Measurements from ENCODE around the gene UBE2G1. TPM values are rescaled to one million over a fixed set of nuclear protein-coding genes. Genes with fewer than 3 reads are reported as not detected.
A peak's percentile ranks its signal among the peaks of the same experiment; 100 is the strongest.

UBE2G1 gene
- total and polyA plus RNA-seq, 10 of the 15 experiments (the other 5 are each of a cell fraction or from before 2014, with no cell fraction given) = 24.4 to 139 (median 77.4) TPM

DNA sequence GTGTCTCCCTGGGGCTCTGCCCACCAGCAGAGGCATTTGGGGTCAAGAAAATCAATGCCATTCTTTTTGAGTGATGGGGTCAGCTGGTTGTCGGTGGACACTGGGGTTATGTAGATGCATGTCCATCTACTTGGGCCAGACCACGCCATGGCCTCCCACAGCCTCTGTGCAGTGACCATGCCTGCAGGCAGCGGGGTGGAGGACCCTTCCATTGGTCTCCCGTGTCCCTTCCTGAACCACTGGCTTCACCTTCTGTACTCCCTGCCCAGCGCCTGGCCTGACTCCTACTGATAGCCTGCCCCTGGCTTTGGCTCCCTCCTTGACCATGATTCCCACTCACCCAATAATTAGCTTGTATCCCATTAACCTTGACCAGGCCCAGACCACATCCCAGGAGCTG is 39.2 kb upstream of the UBE2G1 start:
- in situ Hi-C loops (cut with MboI) = no loop called here
- no TSS peak for BruUV-seq (replicated peaks)
- 91% methylated on average over 4 of the region's 5 CpGs for WGBS (ENCODE audit: insufficient coverage, insufficient replicate concordance, low lambda C conversion rate, missing lambda C conversion rate)
- TF ChIP-seq SP1 (IDR thresholded peaks at IDR 0.05; ENCODE audit: low read depth, low read length) (no peak), FOXK2 (IDR thresholded peaks at IDR 0.05) (no peak), BHLHE40 (IDR thresholded peaks at IDR 0.05; ENCODE audit: borderline replicate concordance in 1 of 2, low read depth in 2 of 2, low read length in 1 of 2) (no peak), FOS (IDR thresholded peaks at IDR 0.05; ENCODE audit: borderline replicate concordance, extremely low read depth, insufficient read length) (no peak), MTA2 (IDR thresholded peaks at IDR 0.05; ENCODE audit: low read depth) (no peak), HDGF (IDR thresholded peaks at IDR 0.05) (no peak), CBX5 (IDR thresholded peaks at IDR 0.05; ENCODE audit: low read depth) (no peak), KLF5 (IDR thresholded peaks at IDR 0.05; ENCODE audit: partially characterized antibody) (no peak), KDM1A (IDR thresholded peaks at IDR 0.05; ENCODE audit: borderline replicate concordance) (no peak), BACH1 (IDR thresholded peaks at IDR 0.05; ENCODE audit: borderline replicate concordance) (no peak), RELB (IDR thresholded peaks at IDR 0.05; ENCODE audit: low read depth) (no peak), HSF1 (IDR thresholded peaks at IDR 0.05; ENCODE audit: low read depth, low read length) (no peak)
- TF ChIP-seq, protein P1, sequence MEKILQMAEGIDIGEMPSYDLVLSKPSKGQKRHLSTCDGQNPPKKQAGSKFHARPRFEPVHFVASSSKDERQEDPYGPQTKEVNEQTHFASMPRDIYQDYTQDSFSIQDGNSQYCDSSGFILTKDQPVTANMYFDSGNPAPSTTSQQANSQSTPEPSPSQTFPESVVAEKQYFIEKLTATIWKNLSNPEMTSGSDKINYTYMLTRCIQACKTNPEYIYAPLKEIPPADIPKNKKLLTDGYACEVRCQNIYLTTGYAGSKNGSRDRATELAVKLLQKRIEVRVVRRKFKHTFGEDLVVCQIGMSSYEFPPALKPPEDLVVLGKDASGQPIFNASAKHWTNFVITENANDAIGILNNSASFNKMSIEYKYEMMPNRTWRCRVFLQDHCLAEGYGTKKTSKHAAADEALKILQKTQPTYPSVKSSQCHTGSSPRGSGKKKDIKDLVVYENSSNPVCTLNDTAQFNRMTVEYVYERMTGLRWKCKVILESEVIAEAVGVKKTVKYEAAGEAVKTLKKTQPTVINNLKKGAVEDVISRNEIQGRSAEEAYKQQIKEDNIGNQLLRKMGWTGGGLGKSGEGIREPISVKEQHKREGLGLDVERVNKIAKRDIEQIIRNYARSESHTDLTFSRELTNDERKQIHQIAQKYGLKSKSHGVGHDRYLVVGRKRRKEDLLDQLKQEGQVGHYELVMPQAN (conservative IDR thresholded peaks at IDR 0.05) = no peak
- TF ChIP-seq, protein P2, sequence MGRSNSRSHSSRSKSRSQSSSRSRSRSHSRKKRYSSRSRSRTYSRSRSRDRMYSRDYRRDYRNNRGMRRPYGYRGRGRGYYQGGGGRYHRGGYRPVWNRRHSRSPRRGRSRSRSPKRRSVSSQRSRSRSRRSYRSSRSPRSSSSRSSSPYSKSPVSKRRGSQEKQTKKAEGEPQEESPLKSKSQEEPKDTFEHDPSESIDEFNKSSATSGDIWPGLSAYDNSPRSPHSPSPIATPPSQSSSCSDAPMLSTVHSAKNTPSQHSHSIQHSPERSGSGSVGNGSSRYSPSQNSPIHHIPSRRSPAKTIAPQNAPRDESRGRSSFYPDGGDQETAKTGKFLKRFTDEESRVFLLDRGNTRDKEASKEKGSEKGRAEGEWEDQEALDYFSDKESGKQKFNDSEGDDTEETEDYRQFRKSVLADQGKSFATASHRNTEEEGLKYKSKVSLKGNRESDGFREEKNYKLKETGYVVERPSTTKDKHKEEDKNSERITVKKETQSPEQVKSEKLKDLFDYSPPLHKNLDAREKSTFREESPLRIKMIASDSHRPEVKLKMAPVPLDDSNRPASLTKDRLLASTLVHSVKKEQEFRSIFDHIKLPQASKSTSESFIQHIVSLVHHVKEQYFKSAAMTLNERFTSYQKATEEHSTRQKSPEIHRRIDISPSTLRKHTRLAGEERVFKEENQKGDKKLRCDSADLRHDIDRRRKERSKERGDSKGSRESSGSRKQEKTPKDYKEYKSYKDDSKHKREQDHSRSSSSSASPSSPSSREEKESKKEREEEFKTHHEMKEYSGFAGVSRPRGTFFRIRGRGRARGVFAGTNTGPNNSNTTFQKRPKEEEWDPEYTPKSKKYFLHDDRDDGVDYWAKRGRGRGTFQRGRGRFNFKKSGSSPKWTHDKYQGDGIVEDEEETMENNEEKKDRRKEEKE (IDR thresholded peaks at IDR 0.05) = no peak
- TF ChIP-seq, protein P3, sequence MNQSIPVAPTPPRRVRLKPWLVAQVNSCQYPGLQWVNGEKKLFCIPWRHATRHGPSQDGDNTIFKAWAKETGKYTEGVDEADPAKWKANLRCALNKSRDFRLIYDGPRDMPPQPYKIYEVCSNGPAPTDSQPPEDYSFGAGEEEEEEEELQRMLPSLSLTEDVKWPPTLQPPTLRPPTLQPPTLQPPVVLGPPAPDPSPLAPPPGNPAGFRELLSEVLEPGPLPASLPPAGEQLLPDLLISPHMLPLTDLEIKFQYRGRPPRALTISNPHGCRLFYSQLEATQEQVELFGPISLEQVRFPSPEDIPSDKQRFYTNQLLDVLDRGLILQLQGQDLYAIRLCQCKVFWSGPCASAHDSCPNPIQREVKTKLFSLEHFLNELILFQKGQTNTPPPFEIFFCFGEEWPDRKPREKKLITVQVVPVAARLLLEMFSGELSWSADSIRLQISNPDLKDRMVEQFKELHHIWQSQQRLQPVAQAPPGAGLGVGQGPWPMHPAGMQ (IDR thresholded peaks at IDR 0.05; ENCODE audit: borderline replicate concordance) = no peak

More for the DNA sequence above, 39.2 kb upstream of the UBE2G1 start:
- RAD21 ChIA-PET (ENCODE audit: unreplicated experiment) = interaction anchor here (0.8 to 2.9 kb wide), 7 partner anchors 12 to 493 kb away, joined by 3 to 21 read pairs (median 5); no protein-coding TSS in a partner anchor
- peak; percentile 23; the same call in 2 of the 3 replicates for ATAC-seq
- FAIRE-seq = no peak
- CTCF ChIA-PET = interaction anchor here (0.7 to 5.1 kb wide), 11 partner anchors 10 to 493 kb away, joined by 3 to 44 read pairs (median 4); no protein-coding TSS in a partner anchor
- no peak overlapping the region for H3K9ac ChIP-seq (ENCODE audit: control insufficient read depth, insufficient read depth, low read length)
- H3K4me1 ChIP-seq (ENCODE audit: control insufficient read depth, insufficient read depth, low read length) = peaks cover 5% of the 10 kb centered on the region
- H3K9me3 ChIP-seq (replicated peaks; ENCODE audit: control insufficient read depth, insufficient read depth, low read length) = no peaks in the 10 kb centered on the region
- no peaks in the 10 kb centered on the region for H3K36me3 ChIP-seq (ENCODE audit: control insufficient read depth in 2 of 2, insufficient read depth in 2 of 2, low read length in 1 of 2)
- no peaks in the 10 kb centered on the region for H4K20me1 ChIP-seq (ENCODE audit: control insufficient read depth, insufficient read depth)
- no peak overlapping the region for H2AFZ ChIP-seq (ENCODE audit: control insufficient read depth, low read depth, low read length)
- H3K27me3 ChIP-seq (replicated peaks in 1 of 2; ENCODE audit: control insufficient read depth in 2 of 2, insufficient read depth in 2 of 2, low read length in 1 of 2) = no peaks in the 10 kb centered on the region
- DNase-seq (ENCODE audit: low read depth, low spot score) = no peak
- H3K4me3 ChIP-seq = no peak overlapping the region
- POLR2A ChIA-PET = interaction anchor here (0.9 to 1.3 kb wide), 3 partner anchors 32 to 64 kb away, joined by 4 read pairs; no protein-coding TSS in a partner anchor
- no peak overlapping the region for H3K4me2 ChIP-seq (ENCODE audit: control insufficient read depth, insufficient read depth)
- no peak overlapping the region for H3K27ac ChIP-seq (ENCODE audit: control insufficient read depth, insufficient read depth)
- intact Hi-C loops (cut with micrococcal nuclease; ENCODE audit: unreplicated experiment) = no loop called here
- H3K79me2 ChIP-seq (ENCODE audit: control insufficient read depth, insufficient read depth, low read length) = no peaks in the 10 kb centered on the region
- SMC1A ChIA-PET (ENCODE audit: uncharacterized antibody, unreplicated experiment) = interaction anchor here (0.6 to 5.0 kb wide), 9 partner anchors 10 to 204 kb away, joined by 3 to 32 read pairs (median 4); no protein-coding TSS in a partner anchor
